Activated CD4-positive, alpha-beta T cell treated with anti-CD3 and anti-CD28 coated beads, Interleukin-2, amount 50 U/mL, for 1 hour (primary cell): ENCODE results near the gene RIN3.

Experiments
- DNase-seq: peaks from one replicate; pipeline ENCODE4 v3.0.0-alpha.2; 2020

Gene RIN3

DNA sequence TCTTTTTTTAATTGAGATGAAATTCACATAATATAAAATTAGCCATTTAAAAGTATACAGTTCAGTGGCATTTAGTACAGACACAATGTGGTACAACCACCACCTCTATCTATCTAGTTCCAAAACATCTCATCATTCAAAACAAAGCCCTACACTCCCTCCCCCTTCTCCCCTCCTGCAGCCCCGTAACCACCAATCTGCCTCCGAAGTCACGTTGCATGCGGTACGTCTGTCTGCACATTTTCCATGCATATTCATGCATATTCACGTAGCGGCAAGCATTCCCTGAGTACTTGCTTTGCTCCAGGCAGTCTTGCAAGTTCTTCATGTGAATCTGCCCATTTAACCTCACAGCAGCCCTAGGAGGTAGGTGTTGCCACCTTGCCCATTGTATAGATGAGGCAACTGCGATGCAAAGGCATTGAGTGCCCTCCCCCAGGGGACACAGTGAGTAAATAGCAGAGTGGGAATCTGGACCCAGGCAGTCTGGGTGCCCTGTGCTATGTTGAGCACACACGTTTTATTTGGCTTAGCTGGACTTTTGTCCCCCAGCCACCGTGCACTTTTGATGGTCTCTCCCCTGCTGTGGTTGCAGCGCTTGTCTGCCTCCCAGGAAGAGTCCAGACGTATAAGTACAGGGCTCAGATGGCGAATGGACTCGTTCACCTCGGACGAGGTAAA is 43.4 kb downstream of the RIN3 start:
- DNase-seq = no peak

DNA sequence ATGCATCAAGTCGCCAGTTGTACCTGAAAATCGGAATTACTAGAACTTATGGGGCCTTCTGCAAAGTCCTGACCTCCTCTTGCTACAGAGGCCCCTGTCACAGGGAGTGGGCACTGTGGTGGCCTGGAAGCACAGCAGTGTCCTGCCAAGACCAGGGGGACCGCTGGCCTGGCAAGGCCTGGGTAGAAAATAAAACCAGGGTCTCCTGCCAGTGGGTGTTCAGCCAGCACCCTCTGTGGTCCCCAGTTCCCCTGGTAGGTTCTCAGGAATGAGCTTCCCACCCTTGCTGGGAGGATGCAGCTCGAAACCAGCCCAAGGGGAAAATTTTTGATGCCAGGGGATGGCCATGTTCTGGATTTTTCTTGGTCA is 43.9 kb downstream of the RIN3 start:
- DNase-seq = no peak

DNA sequence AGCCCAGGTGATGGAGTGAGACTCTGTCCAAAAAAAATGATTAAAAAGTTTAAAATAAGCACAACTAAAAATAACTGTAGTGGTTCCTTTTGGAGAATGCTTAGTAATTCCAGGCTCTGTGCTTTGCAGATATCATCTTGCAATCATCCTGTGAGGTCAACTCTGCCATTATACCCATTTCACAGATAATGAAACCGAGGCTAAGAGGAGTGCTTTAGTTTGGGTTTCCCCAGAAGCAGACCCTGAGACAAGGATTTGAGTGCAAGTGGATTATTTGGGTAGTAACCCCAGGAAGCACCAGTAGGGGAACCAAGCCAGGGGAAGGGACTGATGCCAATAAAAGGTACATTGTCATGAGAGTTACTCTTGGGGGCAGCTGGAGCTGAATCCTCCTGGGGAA is 44.7 kb downstream of the RIN3 start:
- DNase-seq = no peak

DNA sequence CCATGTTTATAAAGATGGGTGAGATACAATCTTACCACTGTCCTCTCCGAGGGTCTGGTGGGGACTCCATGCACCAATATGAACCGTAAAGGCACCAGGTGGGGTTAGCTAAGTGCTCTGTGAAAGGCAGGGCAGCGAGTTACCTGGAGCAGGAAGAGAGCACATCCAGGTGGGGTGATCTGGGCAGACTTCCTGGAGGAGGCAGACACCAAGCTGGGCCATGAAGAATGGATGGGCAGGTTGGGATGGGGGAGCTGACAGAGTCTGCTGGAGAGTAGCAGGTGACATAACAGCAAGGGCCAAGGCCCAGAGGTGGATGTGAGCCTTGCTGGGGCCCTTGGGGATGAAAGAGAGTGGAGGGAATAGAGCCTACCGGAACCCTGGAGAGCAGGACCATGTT is 45.9 kb downstream of the RIN3 start:
- no peak for DNase-seq

DNA sequence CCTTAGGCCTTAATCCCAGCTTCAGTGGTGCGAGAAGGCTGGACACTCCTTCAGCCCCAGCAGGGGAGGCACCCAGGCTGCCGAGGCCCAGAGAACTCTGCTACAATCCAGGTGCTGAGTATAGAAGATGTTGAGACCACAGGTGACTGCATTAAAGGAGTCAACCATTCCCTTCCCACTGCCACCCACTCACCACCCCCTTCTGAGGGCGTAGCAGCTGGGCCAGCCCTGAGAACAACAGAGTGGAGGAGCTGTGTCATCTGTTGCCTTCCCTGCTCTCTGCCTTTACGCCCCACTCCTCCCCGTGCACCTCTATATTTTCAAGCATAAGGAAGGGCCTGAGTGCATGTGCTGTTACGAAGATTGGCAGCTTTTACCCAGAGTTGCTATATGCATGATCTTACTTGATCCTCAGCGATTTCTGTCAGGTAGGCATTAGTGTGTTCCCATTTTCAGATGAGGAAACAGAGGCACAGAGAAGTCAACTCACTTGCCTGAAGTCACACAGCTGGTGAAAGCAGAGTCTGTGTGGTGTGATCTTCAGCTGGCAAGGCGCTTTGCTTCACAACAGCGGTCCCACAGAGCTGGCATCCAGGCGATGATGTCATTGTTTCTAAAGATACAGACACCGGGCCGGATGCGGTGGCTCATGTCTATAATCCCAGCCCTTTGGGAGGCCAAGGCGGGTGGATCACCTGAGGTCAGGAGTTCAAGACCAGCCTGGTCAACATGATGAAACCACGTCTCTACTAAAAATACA is 46.7 kb downstream of the RIN3 start:
- DNase-seq = peak; percentile 25

DNA sequence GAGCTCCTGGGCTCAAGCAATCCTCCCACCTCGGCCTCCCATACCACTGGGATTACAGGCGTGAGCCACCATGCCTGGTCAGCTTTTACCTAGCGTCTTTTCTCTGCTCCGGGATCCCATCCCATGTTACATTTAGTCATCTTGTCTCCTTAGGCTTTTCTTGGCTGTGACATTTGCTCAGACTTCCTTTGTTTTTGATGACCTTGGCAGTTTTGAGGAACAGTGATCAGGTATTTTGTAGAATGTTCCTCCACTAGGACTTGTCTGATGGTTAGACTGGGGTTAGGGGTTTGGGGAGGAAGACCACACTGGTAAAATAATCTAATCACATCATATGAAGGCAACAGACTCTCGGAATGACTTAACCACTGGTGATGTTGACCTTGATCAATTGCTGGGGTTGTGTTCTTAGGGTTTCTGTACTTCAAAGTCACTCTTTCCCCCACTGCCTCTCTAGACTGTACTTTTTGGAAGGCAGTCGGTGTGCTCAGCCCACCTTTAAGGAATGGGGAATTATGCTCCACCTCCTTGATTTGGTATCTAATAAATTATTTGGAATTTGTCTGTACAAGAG is 48.4 kb downstream of the RIN3 start:
- DNase-seq = no peak

DNA sequence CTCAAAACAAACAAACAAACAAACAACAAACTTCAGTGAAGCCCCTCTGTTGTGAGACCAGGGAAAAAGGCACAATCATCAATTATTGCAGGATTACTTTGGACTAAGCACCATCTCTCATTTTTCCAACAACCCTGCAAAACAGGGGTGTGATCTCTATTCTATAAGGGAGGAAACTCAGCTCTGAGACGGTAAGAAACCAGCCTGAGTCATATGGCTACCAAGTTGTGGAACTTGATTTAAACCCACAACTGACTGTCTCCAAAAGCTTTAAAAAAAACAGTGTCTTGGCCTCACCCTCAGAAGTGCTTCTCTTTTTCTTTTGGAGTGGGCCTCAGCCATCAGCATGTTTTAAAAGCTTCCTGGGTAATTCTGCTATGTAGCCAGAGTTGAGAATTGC is 49.8 kb downstream of the RIN3 start:
- DNase-seq = no peak

DNA sequence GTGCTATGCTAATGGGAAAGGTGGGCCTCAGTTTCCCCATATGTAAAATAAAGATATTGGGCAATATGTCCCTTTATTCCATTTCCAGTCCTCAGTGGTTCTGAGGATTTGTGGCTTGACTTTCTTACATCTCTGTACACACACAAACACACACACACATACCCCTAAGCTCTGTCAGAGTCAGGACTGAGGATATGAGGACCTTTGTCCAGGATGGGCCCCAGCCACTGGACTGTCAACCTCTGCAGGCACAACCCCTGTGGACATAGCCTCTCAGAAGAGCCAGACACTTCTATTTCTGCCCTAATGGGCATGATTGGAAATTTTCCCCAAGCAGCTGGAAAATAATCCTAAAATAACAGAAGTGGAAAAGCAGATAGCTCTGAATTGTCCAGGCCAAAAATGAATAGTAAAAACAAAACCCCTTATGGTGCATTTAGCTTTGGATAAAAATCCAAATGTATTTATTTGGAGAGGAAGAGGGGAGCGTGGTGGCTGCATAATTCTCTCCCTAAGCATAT is 50.2 kb downstream of the RIN3 start:
- DNase-seq = no peak

DNA sequence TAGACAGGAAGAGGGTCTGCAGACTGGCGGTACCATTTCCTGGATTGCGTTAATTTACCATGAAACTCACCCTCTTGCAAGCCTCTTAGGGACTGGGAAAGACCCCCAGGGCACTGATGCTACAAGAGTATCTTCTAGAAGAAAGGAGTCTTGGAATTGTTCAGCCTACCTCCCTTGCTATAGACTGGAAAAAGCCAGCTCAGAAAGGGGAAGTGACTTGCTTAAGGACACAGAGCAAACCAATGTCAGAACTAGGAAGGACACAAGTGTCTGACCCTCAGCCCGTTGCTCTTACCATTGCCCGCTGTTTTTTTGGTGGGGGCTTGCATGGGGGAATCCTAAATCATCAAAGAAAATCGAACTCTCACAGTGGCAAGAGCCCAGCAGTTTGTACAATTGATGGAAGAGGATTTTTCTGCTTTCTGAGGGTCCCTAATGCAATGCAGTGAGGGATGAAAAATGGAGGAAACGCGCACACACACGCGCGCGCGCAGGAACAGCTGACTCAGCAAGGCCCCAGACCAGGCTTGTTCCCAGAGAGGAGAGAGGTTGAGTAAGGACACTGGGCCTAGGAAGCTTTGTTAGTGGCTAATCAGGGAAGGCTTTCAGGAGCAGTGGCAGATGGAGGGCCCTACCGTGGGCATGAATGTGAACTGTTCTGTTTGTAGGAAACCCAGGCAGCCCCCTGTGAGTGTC is 50.9 kb downstream of the RIN3 start:
- no peak for DNase-seq

DNA sequence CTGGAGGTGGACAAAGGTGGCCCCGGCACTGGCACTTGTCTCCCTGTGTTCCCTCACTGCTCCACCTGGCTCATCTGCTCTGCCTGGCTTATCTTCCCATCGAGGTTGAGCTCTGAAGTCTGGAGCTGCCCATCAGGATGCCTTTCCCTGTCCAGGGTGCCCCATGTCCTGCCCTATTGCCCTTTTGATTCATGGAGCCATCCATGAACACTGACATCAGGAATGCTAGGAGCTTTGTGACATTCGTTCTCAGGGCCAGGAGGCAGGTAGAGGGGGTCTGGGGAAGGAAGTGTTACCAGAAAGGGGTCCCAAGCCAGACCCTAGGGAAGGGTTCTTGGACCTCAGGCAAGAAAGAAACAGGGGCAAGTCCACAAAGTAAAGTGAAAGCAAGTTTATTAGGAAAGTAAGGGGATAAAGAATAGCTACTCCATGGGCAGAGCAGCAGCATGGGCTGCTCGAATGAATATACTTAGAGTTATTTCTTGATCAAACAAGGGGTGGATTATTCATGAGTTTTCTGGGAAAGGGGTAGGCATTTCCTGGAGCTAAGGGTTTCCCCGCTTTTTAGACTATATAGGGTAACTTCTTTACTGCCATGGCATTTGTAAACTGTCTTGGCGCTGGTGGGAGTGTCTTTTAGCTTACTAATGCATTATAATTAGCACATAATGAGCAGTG is 51.6 kb downstream of the RIN3 start:
- DNase-seq = no peak

DNA sequence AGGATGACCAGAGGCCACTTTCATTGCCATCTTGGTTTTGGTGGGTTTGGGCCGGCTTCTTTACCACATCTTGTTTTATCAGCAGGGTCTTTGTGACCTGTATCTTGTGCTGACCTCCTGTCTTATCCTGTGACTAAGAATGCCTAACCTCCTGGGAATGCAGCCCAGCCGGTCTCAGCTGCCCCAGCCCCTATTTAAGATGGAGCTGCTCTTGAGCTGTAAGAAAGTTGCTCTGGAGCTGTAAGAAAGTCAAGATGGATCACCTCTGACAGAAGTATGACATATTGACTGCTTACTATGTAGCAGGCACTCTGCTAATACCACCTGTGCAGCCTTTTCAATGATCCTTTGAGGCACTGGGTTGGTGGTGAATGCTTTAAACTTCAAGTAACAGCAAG is 52.1 kb downstream of the RIN3 start:
- no peak for DNase-seq

DNA sequence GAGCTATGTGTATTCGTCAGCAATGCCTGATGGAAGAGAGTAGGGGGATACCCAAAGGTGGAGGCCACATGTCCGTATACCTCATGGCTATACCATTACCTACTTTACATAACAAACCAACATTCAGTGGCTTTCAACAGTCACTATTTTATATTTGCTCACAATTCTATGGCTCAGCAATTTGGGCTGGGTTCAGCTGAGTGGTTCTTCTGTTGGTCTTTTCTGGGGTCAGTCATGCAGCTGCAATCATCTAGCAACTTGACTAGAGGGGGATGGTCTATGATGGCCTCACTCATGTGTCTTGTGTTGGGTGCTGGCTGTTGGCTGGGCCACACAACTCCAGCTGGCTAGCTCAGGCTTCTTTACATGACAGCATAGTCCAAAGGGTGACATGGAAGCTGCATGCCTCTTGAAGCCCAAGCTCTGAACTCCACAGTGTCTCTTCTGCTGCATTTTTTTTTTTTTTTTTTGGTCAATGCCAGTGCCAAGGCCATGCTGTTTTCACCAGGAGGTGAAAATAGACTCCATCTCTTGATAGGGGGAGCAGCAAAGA is 53.7 kb downstream of the RIN3 start:
- DNase-seq = no peak

DNA sequence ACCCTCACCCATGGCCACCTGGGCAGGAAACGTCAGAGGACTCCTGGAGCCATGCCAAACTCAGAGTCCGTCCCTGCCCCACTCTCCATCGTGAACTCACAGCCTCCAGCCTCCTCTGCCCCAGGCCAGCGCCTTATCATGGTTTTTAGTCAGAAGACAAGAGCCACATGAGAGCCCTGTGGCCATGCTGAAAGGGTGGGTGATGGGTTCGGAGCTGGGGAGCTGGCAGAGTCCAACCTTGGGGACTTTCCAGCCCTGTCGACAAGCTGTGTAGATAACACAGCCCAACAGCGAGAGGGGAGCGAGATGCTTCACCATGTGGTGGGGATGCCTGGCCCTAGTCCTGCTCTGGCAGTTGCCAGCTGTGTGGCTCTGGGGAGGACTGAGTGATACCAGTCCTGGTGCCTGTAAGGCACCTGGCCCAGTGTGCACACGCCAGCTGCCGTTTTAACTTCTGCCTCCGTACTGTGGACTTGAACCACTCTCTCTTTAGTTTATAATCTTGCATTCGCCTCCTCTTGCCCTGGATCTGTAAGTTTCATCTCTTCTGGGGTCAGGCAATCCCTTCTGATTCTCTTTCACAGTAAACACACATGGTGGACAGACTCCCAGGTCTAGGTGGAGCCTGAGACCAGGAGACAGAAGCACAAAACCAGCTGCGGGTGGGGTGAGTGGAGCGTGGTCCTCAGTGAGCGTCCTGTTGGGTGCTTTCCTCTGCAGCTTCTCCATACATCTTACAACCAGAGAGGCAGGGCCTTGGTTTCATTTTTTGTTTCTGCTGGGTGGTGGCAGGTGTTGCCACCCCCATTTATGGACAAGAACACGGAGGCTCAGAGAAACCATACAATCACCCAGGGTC is 55.3 kb downstream of the RIN3 start:
- peak; percentile 8 for DNase-seq

DNA sequence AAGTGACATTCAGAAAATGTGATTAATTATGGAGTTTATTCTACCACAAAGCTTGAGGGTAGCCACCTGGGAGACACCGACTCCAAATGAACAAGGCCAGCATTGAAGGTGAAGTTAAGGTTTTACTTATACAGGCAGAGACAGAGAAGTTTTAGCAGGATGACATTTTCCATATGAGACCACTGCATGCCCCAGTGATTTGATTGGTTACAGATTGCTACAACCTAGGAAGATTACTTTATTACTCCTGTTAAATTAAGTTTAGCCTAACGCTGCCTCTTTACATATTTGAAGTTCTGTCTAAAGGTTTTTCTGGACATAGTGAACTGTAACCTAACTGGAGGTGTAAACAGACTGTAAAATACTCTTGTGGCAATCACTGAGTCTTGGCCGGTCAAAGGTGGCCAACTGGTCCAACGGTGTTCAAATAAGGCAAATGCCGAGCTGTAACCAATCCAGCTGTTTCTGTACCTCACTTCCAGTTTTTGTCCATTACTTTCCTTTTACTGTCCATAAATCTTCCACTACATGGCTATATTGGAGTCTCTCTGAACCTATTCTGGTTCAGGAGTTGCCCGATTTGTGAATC is 57.2 kb downstream of the RIN3 start:
- no peak for DNase-seq

DNA sequence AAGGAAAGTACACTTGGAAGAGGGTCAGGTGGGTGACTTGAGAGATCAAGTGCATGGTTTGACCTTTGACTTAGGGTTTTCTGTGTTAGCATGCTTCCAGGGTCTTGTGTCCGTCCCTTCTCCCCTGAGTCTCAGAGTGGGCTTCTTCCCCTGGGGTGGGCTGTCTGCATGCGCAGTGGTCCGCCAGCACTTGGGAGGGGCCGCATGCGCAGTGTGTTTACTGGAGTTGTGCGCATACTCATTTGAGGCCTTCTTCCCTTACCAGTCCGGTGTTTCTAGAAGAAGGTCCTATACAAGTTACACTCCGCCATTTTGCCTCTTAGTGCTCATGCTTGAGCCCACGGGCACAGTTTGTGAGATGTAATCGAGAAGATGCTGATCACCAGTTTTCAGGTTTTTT is 58.5 kb downstream of the RIN3 start:
- DNase-seq = no peak

DNA sequence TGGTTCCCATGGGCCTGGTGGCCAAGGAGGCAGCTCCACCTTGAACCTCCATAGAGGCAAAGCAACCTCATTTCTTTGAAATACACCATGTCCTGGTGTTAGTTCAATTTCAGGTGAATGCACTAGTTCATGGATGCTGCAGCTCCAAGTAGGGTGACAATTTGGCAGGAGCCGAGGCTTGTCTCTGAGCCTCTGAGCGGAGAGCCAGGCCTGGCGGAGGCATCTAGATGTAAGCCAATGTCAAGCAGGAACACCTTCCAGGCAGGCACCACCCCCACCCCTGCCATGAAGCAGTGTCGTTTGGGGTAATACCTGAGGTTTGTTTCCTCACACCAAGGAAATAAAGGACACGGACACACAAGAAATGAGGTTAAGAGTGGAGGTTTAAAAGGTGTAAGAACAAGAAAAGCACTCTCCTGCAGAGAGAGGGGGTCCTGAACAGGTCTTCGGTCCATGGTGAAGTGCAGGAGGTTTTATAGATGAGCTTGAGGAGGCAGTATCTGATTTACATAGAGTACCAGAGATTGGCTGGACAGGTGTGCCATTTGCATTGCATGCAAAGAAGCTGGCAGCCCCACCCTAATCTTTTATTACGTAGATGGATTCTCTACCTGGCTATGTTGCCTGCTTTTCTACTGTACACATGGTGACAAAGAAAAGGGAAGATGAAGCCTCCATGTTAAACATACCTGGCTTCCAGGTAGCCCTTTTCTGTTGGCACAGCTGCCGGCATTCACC is 60.3 kb downstream of the RIN3 start:
- no peak for DNase-seq

DNA sequence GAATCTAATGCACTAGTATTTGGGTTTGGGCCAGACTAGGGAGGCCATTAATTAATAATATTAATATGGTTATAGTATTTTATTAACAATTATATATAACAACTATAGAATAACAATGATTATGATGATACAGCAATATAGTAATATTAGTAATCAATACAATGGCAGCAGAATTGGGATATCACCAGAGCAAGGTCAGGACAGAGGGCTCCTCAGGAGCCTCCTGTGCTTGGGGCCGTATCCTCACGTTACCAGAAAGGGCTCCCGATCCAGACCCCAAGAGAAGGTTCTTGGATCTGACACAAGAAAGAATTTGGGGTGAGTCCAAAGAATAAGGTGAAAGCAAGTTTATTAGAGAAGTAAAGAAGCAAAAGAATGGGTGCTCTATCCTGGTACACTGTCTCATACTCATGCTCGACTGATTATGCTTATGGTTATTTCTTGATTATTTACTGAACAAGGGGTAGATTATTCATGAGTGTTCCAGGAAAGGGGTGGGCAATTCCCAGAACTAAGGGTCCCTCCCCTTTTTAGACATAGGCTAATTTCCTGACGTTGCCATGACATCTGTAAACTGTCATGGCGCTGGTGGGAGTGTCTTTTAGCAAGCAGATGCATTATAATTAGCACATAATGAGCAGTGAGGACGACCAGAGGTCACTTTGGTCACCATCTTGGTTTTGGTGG is 61.6 kb downstream of the RIN3 start:
- DNase-seq = no peak

DNA sequence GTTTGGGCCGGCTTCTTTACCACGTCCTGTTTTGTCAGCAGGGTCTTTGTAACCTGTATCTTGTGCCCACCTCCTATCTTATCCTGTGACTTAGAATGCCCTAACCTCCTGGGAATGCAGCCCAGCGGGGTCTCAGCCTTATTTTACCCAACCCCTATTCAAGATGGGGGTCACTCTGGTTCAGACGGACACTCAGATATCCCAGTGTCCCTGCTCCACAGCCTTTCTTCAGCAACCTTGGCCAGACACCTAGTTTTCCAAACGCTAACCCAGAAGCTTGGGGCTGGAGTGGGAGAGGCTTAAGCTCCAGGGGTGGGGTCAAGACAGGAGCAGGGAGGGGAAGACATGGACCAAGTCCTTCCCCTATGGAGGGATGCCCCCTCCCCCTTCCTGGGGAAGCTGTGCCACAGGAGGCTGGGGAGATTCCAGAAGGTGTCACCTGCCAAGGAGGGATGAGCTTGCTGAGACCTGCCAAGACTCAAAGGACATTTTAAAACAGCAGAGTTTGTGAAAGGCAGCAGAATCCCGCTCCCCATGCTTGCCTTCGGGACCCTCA is 62.2 kb downstream of the RIN3 start:
- DNase-seq = no peak

DNA sequence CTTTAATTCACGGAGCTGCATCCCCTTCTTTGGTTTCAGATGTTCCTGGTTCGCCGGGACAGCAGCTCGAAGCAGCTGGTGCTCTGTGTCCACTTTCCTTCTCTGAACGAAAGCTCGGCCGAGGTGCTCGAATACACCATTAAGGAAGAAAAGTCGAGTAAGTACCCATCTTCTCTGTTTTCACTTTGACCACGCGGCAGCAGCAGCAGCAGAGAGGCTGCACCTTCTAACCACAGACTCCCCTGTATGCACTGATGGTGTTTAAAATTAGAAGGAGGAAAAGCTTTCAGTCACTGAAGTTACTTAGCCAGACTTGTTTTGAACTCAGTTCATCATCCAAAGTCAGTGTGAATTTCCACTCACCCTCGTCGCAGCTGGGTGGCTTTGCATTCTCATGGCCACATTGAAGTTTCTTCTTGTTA is 63.8 kb downstream of the RIN3 start:
- no peak for DNase-seq

DNA sequence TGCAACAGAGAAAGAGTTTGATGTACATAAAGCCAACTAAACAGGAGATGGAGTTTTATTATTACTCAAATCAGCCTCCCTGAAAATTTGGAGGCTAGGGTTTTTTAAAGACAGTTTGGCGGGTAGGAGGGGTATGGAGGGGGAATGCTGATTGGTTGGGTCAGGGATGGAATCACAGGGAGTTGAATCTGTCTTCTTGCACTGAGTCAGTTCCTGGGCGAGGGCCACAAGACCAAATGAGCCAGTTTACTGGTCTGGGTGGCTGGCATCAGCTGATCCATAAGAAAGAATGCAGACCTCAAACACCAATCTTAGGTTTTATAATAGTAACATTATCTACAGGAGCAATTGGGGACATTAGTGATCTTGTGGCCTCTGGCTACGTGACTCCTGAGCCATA is 64.9 kb downstream of the RIN3 start:
- DNase-seq = no peak
